Activated CD8-positive, alpha-beta memory T cell treated with anti-CD3 and anti-CD28 coated beads, Interleukin-2, amount 50 U/mL, for 24 hours (primary cell): ENCODE results near the gene CEP55.
"Not testable (repeated sequence)": the region's sequence is repeated elsewhere in the genome, so short reads cannot be mapped to it uniquely, and the experiment has no call there.

ENCODE experiments used
- DNase-seq: peaks from one replicate; pipeline ENCODE4 v3.0.0-alpha.2; 2020; ENCODE audit errors: extremely low read depth

The CEP55 gene

DNA sequence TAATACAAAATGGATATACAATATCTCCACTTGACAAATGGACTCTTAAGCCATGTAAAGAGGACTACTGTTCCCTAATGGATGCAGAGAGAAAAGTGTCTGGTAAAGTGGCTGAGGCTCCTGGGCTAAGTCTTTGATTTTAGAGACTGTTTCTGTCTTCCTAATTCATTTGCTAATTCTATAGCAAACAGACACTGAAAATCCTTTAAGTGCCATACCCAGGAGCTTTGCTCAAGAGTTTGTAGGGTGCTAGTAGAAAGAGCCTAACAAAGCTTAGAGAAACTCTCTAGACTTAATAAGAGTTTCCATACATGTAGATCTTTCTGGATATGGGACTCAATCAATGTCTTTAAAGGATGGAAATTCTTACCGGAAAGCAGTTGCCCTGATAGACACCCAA, 16.7 kb downstream of the CEP55 start:
- DNase-seq, result no peak

DNA sequence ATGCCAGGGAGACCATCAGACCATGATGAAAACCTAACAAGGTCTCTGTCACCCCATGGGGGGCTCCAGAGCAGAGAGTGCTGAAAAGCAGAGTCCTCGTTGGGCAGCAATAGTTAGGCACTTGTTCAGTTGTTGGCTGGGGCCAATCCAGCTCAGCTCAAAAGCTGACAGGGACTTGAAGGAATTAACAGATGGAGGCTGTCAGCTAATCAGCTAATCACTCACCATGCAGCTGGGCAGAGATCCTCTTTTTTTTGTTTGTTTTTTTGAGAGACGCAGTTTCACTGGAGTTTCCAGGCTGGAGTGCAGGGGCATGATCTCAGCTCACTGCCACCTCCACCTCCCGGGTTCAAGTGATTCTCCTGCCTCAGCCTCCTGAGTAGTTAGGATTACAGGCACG, 18.1 kb downstream of the CEP55 start:
- no peak for DNase-seq

DNA sequence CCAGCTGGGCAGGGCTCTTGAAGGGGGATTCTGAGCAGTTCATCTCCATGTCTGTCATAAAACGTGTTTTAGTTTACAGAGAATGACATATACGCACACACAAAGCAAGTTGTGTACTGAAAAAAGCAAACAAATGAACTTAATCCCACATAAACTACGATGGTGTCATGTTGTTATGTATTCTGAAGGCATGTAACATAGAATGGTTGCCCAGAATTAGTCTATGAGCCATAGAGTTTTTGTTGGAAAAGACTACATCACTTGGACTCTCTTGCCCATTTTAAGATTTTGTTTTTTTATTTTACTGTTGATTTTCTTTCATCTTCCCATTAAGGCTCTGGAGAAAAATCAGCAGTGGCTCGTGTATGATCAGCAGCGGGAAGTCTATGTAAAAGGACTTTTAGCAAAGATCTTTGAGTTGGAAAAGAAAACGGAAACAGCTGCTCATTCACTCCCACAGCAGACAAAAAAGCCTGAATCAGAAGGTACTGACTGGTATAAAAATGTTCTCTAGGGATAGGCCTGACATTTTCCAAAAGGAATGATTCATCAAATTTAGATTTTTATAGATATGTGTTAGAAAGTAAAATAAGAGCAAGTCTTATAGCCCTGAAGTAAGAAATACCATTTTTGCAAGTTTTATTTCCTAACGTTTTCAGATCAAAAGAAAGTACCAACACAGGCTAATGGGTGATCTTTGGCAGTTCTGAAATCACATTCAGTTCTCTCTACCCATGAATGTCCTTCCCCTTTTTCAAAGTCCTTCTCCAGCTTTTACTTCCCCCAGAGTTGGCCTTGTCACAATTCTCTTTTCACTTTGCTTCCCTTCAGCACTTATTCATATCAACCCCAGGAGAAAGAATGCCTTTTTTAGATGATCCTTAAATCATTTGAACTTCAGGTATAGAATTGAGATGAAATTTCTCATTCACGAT, 18.9 kb downstream of the CEP55 start:
- no peak for DNase-seq

DNA sequence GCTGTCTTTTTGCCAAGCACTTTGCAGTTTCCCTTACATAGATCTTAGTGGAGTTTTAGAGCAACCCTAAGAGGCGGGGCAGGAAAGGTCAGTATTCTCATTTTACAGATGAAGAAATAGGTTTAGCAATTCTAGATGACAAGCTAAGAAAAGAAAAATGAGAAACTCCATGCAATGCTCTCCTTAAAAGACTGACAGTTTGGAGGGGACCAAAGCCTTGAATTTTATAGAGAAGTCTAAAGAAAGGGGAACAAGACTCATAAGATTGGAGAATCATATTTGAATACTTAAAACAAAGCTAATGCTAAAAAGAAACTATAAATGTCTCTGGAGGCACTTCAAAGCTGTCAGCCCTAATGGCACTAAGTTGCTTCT, 19.6 kb downstream of the CEP55 start:
- DNase-seq, result no peak

DNA sequence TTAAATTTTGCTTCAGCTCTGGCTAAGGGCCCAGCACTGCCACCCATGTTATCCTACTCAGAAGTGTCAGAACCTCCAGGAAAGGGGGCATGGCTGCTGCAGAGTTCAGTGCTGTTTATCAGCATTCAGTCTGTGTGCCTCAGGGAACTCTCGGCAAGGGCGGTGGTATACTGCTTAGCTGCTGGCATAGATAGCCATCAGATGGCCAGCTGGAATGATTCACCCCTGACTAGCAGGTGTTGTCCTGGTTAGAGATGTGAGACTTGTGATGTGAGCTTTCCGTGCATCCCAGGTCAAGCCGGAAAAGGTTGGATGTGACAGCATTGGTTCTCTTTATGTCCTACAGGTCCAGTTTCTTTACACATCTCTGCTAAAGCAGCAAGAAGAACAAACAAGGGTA, 22.1 kb downstream of the CEP55 start:
- no peak for DNase-seq

DNA sequence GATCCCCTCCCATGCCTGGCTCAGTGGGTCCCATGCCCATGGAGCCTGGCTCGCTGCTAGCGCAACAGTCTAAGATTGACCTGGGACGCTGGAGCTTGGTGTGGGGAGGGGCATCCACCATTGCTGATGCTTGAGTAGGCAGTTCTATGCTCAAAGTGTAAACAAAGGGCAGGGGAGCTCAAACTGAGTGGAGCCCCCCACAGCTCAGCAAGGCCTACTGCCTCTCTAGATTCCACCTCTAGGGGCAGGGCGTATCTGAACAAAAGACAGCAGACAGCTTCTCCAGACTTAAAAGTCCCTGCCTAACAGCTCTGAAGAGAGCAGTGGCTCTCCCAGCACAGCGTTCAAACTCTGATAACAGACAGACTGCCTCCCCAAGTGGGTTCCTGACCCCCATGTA, 38.9 kb downstream of the CEP55 start:
- DNase-seq, result no peak

DNA sequence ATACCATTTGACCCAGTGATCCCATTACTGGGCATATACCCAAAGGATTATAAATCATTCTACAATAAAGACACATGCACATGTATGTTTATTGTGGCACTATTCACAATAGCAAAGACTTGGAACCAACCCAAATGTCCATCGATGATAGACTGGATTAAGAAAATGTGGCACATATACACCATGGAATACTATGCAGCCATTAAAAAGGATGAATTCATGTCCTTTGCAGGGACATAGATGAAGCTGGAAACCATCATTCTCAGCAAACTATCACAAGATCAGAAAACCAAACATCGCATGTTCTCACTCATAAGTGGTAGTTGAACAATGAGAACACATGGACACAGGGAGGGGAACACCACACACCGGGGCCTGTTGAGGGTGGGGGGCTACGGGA, 44.5 kb downstream of the CEP55 start:
- not testable (repeated sequence) for DNase-seq

DNA sequence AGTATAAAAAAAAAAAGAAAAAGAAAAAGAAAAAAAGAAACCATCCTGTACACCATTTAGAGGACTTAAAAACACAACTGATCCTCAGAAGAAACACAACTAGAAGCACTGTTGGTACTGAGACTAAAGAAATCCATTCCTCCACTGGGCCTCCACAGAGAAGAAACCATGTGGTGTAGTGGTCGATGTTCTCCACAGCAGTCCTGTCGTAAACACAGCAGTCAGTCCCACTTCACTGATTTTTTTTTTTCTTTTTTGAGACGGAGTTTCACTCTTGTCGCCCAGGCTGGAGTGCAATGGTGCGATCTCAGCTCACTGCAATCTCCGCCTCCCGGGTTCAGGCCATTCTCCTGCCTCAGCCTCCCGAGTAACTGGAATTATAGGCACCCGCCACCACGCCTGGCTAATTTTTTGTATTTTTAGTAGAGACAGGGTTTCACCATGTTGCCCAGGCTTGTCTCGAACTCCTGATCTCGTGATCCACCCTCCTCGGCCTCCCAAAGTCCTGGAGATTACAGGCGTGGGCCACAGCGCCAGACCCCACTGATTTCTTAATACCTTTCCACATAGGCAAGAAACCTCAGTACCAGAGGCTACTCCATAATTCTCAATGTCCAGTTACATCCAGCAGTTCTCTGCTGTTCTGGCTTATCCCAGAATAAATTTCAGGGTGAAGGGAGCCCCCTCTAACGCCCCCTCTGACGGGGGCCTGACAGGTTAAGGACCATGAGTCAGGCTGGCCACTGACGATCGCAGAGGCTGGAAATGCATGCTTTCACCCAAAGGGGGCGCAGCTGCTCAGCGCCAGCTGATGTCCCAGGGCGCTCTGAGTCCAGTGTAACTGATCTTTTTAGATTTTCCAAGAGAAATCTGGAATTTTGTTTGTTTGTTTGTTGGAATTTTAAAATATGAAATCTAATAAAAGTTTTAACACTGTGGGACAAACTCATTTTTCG, 45.3 kb downstream of the CEP55 start:
- no peak for DNase-seq

DNA sequence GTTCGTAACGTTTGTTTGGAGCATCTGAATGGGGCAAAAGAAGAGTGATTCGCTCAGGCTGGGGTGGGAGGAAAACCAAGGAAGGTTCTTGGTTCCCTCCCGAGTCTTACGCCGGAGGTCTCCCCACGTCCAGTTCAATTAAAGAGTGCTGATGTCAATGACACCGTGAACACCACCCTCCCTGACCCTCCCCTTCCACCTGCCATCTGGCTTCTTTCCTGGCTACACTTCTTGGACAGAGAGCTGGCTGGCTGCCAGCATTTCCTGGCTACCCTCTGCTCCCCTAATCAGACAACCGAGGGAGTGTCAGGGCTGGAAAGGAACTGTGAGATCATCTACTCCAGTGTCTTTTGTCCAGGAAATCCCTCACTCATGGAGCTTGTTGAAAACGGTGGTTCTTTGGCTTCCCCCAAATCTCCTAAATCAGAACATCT, 46.0 kb downstream of the CEP55 start:
- no peak for DNase-seq

DNA sequence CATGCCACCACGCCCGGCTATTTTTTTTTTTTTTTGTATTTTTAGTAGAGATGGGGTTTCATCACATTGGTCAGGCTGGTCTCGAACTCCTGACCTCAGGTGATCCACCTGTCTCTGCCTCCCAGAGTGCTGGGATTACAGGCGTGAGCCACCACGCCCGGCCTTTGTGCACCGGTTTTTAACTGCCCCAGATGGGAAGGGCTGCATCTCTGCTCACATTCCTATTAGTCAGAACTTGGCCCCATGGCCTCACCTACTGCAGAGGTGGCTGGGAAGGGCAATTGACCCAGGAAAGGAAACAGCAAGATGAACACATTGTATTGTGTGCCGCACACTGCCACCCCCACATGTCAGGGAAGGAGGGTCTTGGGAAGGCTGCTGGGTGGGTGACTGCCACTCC, 50.6 kb downstream of the CEP55 start:
- DNase-seq, result not testable (repeated sequence)

DNA sequence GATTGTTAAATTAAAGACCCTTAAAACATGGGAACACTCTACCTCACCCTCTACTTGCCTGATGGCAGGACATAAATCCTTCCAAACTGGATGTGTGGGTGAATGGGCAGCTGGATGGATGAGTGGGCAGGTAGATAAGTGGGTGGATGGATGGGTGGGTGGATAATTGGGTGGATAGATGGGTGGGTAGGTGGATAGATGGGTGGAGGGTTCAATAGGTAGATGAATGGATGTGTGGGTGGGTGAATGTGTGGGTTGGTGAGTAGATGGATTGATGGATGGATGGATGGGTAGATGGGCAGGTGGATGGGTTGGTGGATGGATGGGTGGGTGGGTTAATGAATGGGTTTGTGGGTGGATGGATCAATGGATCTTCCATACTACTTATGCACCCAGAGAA, 51.1 kb downstream of the CEP55 start:
- no peak for DNase-seq

DNA sequence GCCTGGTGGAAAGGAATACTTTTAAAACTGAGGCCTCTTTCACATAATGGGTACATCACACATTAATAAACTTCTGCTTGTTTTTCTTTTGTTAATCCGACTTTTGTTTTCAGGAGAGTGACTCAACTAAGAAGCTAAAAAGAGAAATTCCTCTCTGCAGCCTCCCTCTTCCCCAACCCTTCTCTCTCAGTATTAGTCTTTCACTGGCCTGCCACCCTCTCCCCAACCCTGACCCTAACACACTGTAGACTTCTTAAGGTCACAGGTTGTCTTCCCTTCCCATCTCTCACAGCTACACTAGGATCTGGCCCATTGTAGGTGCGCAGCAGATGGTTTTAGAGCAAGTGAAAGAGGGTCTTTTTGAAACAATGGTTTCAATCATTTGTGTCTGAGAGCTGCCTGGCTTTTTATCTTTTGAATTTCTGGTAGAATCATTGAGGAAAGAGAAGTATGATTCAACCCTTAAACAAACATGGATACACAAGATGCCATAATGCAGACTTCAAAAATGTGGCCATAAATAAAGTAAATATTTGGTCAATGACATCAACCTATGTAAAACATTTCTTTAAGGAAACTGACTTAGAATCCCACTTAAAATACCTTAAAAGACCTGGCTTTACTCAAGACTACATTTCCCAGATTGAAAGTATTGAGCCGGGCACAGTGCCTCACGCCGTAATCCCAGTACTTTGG, 52.1 kb downstream of the CEP55 start:
- no peak for DNase-seq

DNA sequence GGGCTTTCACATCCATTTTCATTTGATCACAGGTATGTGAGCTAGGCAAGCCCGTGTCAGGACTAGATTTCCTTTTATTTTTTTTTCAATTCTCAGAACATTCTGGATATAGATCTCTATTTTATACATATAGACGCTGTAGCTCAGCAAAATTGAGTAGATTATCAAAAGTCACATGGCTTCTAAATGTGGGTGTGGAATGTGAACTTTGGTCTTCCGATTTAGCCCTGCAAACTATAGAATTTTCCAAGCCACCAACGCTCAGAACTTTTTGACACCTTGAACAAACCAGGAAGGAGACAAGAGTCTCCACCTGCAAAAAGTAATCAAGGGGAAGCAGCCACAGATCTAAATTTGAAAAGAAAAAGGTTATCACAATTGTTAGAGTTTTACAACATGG, 54.2 kb downstream of the CEP55 start:
- DNase-seq, result no peak

DNA sequence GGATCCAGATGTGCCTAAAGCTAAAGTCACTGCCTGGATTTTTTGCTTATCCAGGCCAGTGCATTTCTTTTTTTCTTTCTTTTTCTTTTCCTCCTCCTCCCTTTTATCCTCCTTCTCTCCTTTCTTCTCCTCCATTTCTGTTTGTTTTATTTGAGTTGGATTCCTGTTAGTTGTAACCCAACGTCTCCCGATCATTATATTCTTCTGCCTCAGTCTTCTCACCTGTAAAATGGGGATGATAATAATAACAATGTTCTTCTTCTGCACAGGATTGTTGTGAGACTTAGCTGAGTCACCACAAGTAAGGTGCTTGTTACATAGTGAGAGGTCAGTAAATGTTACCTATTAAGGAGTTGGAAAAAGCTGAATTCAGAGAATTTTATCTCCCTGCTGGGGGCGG, 56.4 kb downstream of the CEP55 start:
- no peak for DNase-seq

DNA sequence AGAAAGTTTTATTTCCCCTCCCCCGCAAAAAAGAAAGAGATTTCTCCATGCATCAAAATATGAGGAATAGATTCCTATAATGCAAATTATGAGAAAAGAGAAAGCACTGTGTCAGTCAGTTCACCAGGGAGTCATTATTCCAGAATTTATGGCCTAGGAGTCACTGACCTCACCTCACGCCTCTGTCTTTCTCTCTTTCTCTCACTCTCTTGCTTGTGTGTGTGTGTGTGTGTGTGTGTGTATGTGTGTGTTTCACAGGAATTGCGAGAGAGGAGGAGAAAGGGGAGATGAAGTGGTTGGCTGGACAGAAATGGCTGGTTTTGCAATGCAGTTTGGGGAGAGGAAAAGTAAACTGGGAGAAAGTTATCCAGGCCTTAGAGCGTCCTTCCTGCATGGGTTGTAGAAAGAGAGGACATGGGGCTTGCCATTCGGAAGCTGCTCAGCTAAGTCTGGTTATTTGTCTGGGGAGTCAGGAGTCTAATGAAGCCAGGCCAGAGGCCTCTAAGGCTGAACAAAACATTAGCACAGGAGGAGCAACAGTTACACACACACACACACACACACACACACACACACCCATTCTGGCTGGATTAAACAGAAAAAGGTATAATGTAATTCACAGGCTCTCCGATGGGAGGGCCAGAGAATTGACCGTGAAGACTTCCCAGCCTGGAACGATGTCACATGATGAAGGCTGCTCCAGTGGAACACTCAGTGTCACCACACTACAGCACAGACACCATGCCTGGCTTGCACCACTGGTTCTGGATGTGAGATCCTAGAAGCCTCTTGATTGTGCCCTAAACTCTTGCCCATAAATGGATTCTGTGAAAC, 57.3 kb downstream of the CEP55 start:
- DNase-seq, result no peak

DNA sequence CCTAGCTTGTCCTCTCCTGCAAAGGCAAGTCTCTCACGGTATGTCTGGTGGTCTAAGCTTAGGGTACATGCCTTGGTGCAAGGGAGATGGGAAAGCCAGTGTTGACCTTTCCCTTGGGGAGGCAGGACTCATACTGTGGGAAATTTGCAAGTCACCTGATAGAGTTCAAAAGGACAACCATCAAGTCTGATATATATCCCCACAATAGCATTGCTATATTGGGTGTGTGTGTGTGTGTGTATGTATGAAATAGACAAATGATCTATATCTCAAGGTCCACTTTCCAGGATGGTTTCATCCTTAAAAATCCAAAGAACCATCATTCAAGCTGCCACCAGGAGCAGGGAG, 57.9 kb downstream of the CEP55 start:
- DNase-seq, result no peak

DNA sequence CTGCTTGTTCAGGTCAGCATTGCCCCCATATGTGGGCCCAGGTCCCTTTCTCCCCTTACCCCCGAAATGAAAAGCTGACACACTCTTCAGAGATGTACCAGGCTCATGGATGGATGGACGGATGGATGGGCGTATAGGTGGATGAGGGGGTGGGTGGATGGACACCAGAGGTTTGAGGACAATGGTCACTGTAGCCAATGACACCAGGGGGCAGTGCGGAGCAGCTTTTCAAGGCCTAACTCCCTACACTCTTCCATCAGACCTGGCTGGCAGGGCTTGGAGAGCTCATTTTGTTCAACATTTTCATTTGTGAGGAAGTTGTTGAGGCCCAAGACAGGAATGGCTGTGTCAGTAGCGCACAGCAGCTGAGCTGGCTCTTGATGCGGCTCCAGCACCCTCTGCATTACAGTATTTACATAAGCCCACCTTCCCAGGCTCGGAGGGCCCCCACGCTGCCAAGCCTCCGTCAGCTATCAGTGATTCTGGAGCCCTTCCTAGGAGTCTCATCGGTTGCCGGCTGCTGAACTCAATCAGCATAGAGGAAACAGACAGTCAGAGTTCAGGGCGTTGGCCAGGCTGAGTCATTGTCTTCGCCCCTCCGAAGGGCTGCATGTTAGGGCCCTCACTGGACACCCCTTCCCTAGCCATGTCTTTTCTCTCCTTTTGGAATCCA, 58.5 kb downstream of the CEP55 start:
- no peak for DNase-seq

DNA sequence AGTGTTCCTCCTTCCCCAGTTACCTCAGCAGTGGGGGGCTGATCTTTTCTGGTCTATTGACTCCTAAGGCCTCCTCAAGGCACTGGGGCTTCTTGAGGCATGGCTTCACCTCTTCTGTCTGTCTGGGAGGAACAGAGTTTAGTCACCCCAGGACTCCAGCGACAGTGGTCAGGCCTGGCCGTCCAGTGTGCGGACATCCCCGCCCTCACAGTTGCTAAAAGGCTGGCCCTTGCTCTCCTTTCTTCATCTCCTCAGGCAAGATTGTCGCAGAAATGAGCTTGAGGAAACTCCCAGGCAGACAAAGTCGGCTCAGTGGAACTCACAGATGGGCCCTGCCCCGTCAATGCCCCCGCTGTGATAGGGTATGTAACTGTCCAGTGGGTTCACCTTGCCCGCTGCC, 63.1 kb downstream of the CEP55 start:
- no peak for DNase-seq

DNA sequence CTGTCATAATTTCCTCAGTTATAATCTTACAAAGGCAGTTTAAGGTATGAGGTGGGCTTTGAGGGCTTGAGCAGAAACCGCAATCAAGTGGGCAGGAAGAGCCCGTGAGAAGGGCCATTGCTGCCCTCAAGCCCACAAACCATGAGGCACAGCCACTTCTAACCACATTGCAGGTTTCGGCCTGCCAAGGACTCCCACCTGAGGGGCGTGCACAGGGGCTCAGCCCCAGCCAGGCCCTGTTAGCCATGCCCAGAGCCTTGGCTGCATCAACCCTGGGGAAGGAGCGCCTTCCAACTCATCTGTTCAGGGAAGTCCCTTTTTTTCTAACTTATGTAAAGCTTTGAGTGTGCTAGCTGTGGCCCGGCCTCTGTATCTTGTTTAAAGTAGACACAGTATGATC, 64.1 kb downstream of the CEP55 start:
- DNase-seq, result no peak

DNA sequence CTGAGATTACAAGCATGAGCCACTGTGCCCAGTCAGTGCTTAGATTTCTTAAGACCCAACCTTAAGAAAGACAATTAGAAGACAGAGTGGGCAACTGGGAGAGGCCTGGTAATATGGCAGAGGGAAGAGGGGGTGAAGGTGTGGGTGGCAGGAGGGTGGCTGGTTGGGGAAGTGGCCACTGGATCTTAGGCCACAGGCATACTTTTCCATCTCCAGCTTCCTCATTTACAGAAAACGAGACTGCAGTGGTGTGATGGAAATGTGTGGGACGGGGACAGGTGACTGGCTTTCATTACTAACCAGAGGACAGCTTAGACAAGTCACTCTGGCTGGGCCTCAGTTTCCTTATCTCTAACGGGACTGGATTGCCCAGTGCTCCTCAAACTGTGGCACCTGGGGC, 69.0 kb downstream of the CEP55 start:
- DNase-seq, result no peak
